ENCODE results near the gene ZBTB24. TPM values are rescaled to one million over a fixed set of nuclear protein-coding genes. Genes with fewer than 3 reads are reported as not detected.

Gene ZBTB24
- total RNA-seq: 1 to 10 TPM; 1.4 to 9.3 (median 6.8) TPM
- 1 to 10 TPM; 2.3 to 3.2 (median 2.6) TPM for polyA plus RNA-seq
- long read RNA-seq, donor 1: 0 reads
- long read RNA-seq, donor 2, full-length matches to known transcripts: 1 of 1 reads
- long read RNA-seq, donor 2, partial matches to known transcripts: 0 of 1 reads
- long read RNA-seq, donor 2, other reads (novel, unspliced or antisense): 0 of 1 reads
- long read RNA-seq, donor 3: 0 reads
- long read RNA-seq, donor 4: 0 reads
- long read RNA-seq, donor 5: 0 reads
- long read RNA-seq, donor 6, full-length matches to known transcripts: 2 of 2 reads
- long read RNA-seq, donor 6, partial matches to known transcripts: 0 of 2 reads
- long read RNA-seq, donor 6, other reads (novel, unspliced or antisense): 0 of 2 reads
- long read RNA-seq, donor 7, full-length matches to known transcripts: 1 of 1 reads
- long read RNA-seq, donor 7, partial matches to known transcripts: 0 of 1 reads
- long read RNA-seq, donor 7, other reads (novel, unspliced or antisense): 0 of 1 reads
- long read RNA-seq, donor 8, full-length matches to known transcripts: 1 of 1 reads
- long read RNA-seq, donor 8, partial matches to known transcripts: 0 of 1 reads
- long read RNA-seq, donor 8, other reads (novel, unspliced or antisense): 0 of 1 reads
- long read RNA-seq, donor 9, full-length matches to known transcripts: 1 of 1 reads
- long read RNA-seq, donor 9, partial matches to known transcripts: 0 of 1 reads
- long read RNA-seq, donor 9, other reads (novel, unspliced or antisense): 0 of 1 reads
- long read RNA-seq, donor 10: 0 reads

GRCh38 chr6:109482905-109483734, at the start of gene ZBTB24:
ZBTB24 (minus strand) TSS chr6:109483219; CDS start chr6:109482026, 1,193 bp downstream.
- Histone ChIP-seq H3K4me3 (peak within 1 kb of the TSS; percentile 93 to 99 (median 96)), H3K9me3 (no peaks in the 10 kb centered on the region), H3K36me3 (peaks cover 8 to 14% (median 11%) of the 10 kb centered on the region in 4 donors), H3K4me1 (peaks cover 37 to 56% (median 46%) of the 10 kb centered on the region in 4 donors), H3K27me3 (no peaks in the 10 kb centered on the region), H3K27ac (peak within 1 kb of the TSS; percentile 81 to 92 (median 87))
- 0 to 2% (median 1%) methylated on average over 8 to 90 of the region's 97 CpGs for WGBS, 5 donors
- TF ChIP-seq POLR2AphosphoS5 (IDR thresholded peaks at IDR 0.05) (peak; percentile 76 to 94 (median 91)), EP300 (IDR thresholded peaks at IDR 0.05) (no peak), POLR2A (IDR thresholded peaks at IDR 0.05) (no peak)
- TF ChIP-seq, protein P1, sequence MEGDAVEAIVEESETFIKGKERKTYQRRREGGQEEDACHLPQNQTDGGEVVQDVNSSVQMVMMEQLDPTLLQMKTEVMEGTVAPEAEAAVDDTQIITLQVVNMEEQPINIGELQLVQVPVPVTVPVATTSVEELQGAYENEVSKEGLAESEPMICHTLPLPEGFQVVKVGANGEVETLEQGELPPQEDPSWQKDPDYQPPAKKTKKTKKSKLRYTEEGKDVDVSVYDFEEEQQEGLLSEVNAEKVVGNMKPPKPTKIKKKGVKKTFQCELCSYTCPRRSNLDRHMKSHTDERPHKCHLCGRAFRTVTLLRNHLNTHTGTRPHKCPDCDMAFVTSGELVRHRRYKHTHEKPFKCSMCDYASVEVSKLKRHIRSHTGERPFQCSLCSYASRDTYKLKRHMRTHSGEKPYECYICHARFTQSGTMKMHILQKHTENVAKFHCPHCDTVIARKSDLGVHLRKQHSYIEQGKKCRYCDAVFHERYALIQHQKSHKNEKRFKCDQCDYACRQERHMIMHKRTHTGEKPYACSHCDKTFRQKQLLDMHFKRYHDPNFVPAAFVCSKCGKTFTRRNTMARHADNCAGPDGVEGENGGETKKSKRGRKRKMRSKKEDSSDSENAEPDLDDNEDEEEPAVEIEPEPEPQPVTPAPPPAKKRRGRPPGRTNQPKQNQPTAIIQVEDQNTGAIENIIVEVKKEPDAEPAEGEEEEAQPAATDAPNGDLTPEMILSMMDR (IDR thresholded peaks at IDR 0.05): no peak
- peak; percentile 93 to 97 for DNase-seq
- intact Hi-C loops (cut with DNase I; ENCODE audit: low total_unique reads): no loop called here

DNA sequence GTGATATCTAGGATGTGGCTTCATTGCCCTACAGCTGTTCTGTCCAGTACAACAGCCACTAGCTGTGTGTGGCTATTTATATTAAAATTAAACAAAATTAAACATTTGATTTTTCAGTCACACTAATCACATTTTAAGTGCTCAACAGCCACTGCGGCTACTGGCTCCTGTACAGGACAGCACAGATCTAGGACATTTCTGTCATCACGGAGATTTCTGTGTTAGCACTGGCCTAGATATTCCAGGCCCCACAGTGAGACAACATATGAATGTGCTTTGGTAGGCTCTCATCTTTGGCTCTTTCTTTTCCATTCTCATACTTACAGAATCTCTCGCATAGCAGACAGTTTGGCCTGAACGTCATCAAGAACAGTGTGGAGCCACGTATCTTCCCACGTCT, 48.4 kb upstream of the ZBTB24 start:
- no peaks in the 10 kb centered on the region for H3K27me3 ChIP-seq
- intact Hi-C loops (cut with DNase I; ENCODE audit: low total_unique reads): no loop called here
- 80 to 92% (median 82%) methylated on average over 6 of the region's 6 CpGs for WGBS, 5 donors
- H3K9me3 ChIP-seq: no peaks in the 10 kb centered on the region
- TF ChIP-seq EP300 (IDR thresholded peaks at IDR 0.05) (no peak), POLR2AphosphoS5 (IDR thresholded peaks at IDR 0.05) (no peak), POLR2A (IDR thresholded peaks at IDR 0.05) (no peak)
- TF ChIP-seq, protein P1 (IDR thresholded peaks at IDR 0.05): no peak
- no peak overlapping the region for H3K27ac ChIP-seq
- no peaks in the 10 kb centered on the region for H3K4me1 ChIP-seq
- H3K4me3 ChIP-seq: no peak overlapping the region
- H3K36me3 ChIP-seq: no peaks in the 10 kb centered on the region
- DNase-seq: no peak

DNA sequence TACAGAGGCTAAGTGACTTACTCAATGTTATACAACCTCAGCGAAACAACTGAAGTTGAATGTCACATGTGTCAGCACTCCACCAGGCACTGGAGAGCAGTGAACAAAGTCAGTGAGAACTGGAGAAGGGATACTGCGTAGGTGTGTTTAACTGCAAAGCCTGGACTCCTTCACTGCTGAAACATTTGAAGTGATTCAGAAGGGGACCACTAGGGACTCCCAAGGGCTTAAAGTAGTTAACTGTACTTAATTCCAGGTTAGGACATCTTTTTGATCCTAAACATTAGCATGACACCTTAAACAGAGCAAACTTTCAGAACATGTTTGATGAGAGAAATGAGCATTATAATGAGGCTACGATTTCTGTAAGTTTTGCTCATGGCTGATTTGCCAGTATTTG, 45.0 kb upstream of the ZBTB24 start:
- intact Hi-C loops (cut with DNase I; ENCODE audit: low total_unique reads): loop anchor here (5.0 kb wide), 1 partner anchor 524 kb away; no protein-coding TSS in a partner anchor

More for the DNA sequence above, 45.0 kb upstream of the ZBTB24 start:
- H3K27ac ChIP-seq: no peak overlapping the region
- no peaks in the 10 kb centered on the region for H3K4me1 ChIP-seq
- DNase-seq: no peak
- H3K36me3 ChIP-seq: no peaks in the 10 kb centered on the region
- no peak overlapping the region for H3K4me3 ChIP-seq
- no peaks in the 10 kb centered on the region for H3K27me3 ChIP-seq
- WGBS, 5 donors: 83 to 92% (median 85%) methylated on average over 3 of the region's 3 CpGs
- TF ChIP-seq EP300 (IDR thresholded peaks at IDR 0.05): no peak
- no peak for TF ChIP-seq POLR2AphosphoS5 (IDR thresholded peaks at IDR 0.05)
- TF ChIP-seq, protein P1 (IDR thresholded peaks at IDR 0.05): no peak
- TF ChIP-seq POLR2A (IDR thresholded peaks at IDR 0.05): no peak
- H3K9me3 ChIP-seq: peaks cover 0 to 8% (median 3%) of the 10 kb centered on the region in 4 donors
